IPS-18c (cell line): ENCODE measurements around the gene TMEM271.

Experiments
- H3K4me3 ChIP-seq: 2 replicates; pipeline ENCODE4 v1.7.0; 2013; ENCODE audit warnings: low read depth, mild to moderate bottlenecking, low read length, moderate library complexity; ENCODE audit not compliant: insufficient read depth
- H3K9me3 ChIP-seq: one replicate; pipeline ENCODE4 v1.6.1; 2013; ENCODE audit warnings: mild to moderate bottlenecking, low read length, moderate library complexity; ENCODE audit not compliant: control insufficient read depth, insufficient read depth

The TMEM271 gene

GRCh38 chr4:588351-588849, 12.3 kb upstream of the TMEM271 start:
- Histone ChIP-seq H3K9me3 (peaks cover 2% of the 10 kb centered on the region), H3K4me3 (no peak overlapping the region)

GRCh38 chr4:587671-588350, 11.7 kb upstream of the TMEM271 start:
- H3K9me3 ChIP-seq = peaks cover 2% of the 10 kb centered on the region
- H3K4me3 ChIP-seq = no peak overlapping the region

- peaks cover 3% of the 10 kb centered on the region for H3K9me3 ChIP-seq
- H3K4me3 ChIP-seq = no peak overlapping the region; the same call in 1 of the 2 replicates
These were observed 7.7 kb upstream of the TMEM271 start for GRCh38 chr4:583820-584219.

- peaks cover 5% of the 10 kb centered on the region for H3K9me3 ChIP-seq
- no peak overlapping the region for H3K4me3 ChIP-seq
These were observed 5.8 kb upstream of the TMEM271 start for GRCh38 chr4:581753-582361.

GRCh38 chr4:581181-581580, 5.1 kb upstream of the TMEM271 start:
- Histone ChIP-seq H3K9me3 (peaks cover 5% of the 10 kb centered on the region), H3K4me3 (no peak overlapping the region)

GRCh38 chr4:579543-580175, 3.6 kb upstream of the TMEM271 start:
- no peak overlapping the region for H3K4me3 ChIP-seq
- peaks cover 5% of the 10 kb centered on the region for H3K9me3 ChIP-seq

GRCh38 chr4:578451-579443, 2.7 kb upstream of the TMEM271 start:
- Histone ChIP-seq H3K4me3 (no peak overlapping the region; the same call in none of the 2 replicates), H3K9me3 (peaks cover 2% of the 10 kb centered on the region)

- H3K4me3 ChIP-seq = peak overlapping the region; percentile 52
- peaks cover 2% of the 10 kb centered on the region for H3K9me3 ChIP-seq
These were observed 1.7 kb upstream of the TMEM271 start for GRCh38 chr4:577499-578450.

- peak overlapping the region; percentile 52 for H3K4me3 ChIP-seq
These were observed 950 bp upstream of the TMEM271 start for GRCh38 chr4:576991-577498.

GRCh38 chr4:575281-576141, 584 bp downstream of the TMEM271 start:
- H3K4me3 ChIP-seq = peak overlapping the region; percentile 41
- H3K9me3 ChIP-seq = peaks cover 2% of the 10 kb centered on the region

More at GRCh38 chr4:576991-577498, 950 bp upstream of the TMEM271 start:
- peaks cover 2% of the 10 kb centered on the region for H3K9me3 ChIP-seq

- peaks cover 2% of the 10 kb centered on the region for H3K9me3 ChIP-seq
- peak overlapping the region; percentile 34 for H3K4me3 ChIP-seq
These were observed 1.5 kb downstream of the TMEM271 start for GRCh38 chr4:574346-575161.

- Histone ChIP-seq H3K9me3 (no peaks in the 10 kb centered on the region), H3K4me3 (no peak overlapping the region)
These were observed 2.8 kb downstream of the TMEM271 start for GRCh38 chr4:573122-573892.

- Histone ChIP-seq H3K9me3 (no peaks in the 10 kb centered on the region), H3K4me3 (no peak overlapping the region)
These were observed 3.5 kb downstream of the TMEM271 start for GRCh38 chr4:572594-572993.
